GM19324 (cell line): ENCODE measurements around the gene CPLX3.
A peak's percentile ranks its signal among the peaks of the same experiment; 100 is the strongest.

ENCODE experiments used
- ATAC-seq: cut with Tn5 transposase; IDR thresholded peaks from one replicate; pipeline ENCODE4 v1.9.1; 2021; ENCODE audit warnings: mild to moderate bottlenecking, moderate library complexity; ENCODE audit not compliant: unreplicated experiment, low FRiP score

CPLX3 gene

DNA sequence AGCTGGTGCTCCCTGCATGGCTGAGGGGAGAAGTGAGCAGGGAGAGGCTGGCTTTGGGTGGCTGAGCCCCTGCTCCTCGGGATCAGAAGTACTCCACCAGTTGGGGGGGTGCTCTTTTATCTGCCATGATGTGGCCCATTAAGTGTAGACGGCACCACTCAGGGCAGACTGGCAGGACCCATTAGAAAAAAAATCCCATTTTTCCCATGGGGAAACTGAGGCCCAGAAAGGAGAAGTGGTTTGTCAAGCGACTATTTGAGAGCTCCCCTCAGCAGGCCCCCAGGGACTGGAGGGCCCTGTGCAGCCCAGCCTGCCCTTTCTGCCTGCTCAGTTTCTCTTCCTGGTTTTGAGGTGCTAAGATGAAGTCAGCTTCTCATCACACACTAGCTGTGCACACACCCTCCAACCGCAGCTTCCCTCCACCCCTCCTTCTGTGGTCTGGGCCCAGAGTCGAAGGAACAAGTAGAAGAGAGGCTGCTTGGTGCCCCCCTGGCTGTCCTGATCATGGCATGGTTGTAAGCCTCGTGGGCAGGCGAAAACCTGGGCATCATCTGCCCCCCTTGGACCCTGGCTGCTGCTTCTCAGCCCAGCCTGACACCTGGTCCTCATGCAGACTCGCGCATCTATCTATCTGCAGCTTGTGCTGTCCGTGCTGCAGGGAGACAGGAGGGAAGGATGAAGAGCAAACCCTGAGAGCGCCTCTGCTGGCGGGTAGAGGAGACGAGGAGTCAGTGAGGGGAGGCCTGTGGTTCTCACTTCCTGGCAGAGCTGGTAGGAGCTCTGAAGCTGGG, 39.0 kb upstream of the CPLX3 start:
- ATAC-seq, result peak; percentile 43

GRCh38 chr15:74788042-74788682, 38.3 kb upstream of the CPLX3 start:
- ATAC-seq, result no peak

GRCh38 chr15:74788683-74789151, 37.7 kb upstream of the CPLX3 start:
- no peak for ATAC-seq

DNA sequence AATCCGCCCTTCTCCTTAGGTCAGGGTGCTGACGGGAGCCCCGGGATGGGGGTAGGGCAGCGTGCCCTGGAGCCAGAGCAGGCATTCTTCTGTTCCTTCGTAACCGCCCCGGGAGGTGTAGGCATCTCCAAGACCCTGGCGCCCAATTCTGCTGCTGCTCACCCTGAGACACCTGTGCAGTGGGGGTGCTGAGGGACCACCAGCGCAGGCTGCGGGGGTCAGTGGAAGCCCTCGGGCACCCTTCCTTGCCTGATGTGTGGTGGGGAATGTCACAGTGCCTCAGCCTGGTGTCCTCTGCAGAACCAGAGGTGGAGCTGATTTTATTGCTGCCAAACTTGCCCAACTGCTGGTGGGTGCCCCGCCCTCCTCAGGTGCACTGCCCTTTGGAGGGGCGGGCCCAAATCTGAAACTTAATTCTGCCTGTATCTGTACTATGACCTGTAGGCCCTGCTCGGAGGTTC, 37.2 kb upstream of the CPLX3 start:
- no peak for ATAC-seq

- no peak for ATAC-seq
Measured at GRCh38 chr15:74789741-74790079, 36.7 kb upstream of the CPLX3 start.

DNA sequence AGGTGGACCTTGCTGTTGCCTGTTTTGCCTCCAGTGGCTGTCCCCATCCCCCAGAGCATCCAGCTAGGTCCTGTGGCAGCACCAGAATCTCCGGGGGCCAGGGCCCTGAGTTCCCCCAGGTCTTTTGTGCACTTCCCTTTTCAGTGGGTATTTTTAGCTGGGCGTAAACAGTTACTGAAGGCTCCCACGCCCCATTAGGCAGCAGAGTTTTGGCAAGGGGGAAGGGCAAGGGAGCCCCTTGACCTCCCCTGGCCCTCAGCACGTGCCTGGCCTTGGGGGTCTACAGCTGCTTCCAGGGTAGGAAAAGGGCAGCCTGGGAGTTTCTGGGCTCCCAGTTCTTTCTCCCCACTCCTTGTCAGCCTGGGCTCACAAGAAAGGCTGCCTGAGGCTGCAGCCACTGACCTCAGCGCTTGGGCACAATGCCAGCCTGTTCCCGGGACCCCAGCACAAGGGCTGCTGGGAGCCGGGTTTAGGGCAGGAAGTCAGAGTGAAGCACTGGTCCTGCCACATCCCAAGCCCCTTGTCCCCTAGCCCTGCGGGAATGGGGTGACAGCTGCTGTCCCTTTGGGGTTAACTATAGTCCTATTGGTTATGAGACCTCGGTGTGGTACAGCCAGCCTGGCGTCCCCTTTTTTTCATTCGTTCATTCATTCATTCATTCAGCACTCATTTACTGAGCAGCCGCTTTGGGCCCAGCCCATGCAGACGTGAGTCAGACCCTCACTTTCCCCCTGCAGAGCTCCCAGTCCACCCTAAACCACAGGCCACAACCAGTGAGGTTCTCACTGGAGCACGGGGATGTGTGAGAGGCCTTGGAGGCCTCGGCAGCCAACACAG, 36.1 kb upstream of the CPLX3 start:
- ATAC-seq, result no peak

DNA sequence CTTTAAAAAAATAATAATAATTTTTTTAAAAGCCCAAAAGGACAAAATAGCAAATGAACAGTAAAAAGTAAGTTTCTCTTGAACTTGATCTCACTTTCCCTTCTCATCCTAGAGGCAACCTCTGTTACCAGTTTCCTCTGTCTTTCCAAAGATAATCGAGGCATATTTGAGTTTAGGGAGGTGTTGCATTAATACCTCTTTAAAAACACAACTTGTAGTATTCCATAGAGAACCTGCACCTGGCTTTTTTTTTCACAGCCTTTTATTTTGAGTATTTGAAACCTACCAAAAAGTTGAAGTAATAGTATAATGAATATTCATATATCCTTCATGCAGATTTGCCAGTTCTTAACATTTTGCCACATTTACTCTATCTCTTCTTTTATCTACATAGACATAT, 35.4 kb upstream of the CPLX3 start:
- ATAC-seq, result no peak

DNA sequence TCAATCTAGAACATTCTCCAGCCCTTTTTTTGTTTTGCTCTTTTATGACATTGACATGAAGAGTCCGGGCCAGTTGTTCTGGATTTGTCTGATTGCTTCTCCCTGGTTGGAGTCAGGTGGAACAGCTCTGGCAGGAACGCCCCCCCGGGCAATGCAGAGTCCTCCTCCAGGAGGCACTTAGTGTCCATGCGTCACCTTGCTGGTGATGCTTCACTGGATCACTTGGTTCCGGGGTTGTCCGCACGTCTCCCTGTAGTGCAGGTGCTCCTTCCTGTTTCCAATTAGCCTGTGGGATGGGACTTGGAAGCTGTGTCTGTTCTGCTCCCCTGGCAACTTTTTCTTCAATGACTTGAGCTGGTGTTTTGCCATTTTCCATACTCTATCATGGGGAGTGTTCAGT, 34.8 kb upstream of the CPLX3 start:
- ATAC-seq, result no peak

DNA sequence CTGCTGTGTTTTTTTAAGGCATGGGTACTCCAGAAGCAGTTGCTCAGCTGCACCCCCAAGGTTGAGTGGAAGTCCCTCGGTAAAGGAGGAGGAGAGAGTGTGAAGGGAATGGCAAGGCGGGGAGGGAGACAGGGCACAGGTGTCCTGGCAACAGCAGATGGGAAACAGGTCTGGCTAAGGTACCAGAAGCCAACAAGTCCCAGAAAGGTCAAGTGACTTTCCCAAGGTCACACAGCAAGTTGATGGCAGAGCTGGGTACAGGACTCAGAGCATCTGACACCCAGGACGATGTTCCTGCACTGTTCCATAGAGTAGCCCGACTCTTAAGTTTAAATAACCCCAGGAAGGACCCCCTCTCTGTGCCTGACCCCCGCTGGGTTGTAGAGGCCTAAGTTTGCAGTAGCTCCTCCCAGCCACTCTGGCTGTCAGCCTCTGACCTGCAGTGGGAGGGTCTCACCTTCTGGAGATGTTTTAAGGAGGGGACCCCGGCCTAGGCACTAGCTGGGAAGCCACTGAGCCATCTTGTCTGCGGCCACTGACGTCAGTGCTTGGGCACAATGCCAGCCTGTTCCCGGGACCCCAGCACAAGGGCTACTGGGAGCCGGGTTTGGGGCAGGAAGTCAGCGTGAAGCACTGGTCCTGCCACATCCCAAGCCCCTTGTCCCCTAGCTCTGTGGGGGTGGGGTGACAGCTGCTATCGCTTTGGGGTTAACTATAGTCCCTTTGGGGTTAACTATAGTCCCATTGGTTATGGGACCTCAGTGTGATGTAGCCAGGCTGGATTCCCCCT, 34.0 kb upstream of the CPLX3 start:
- ATAC-seq, result no peak

DNA sequence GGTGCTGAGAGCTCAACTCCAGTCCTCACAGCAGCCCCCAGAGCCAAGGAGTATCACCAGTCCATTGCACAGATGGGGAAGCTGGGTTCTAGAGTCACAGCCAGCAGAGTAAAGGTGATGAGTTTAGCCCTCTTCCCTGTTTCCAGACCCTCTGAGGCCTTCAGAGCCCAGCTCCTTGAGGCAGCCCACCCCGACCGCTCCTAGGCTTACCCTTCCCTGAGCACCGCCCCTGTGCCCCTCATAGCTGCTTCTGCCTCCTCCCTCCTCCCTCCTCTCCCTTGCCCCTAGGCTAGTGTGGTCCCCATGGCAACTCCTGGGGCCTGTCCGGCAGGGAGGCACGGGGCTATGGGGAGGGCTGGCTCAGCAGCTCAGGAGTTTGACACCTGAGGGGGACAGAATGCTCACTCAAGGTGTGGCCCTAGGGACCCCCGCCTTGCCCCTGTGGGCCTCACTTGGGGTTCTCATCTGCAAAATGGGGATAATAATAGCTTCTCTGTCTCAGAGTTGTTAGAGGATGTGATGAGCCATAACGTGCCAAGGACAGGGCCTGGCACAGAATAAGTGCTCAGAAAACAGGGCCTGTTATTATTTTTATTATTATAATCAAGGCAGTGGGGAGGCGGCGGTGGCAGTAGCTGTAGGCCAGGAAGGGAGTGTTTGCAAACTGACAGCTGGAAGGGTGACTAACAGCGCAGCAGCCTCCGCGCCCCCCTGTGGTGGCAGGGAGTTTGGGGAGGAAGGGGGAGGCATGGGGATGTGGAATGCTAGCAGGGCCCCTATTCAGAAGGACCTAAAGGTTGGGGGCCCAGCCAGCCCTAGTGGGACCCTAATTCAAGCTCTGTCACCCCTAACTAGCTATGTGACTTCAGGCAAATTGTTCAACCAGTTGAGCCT, 33.0 kb upstream of the CPLX3 start:
- ATAC-seq, result no peak

GRCh38 chr15:74794248-74794969, 32.0 kb upstream of the CPLX3 start:
- ATAC-seq, result no peak

- no peak for ATAC-seq
Measured at GRCh38 chr15:74794970-74795349, 31.5 kb upstream of the CPLX3 start.

GRCh38 chr15:74795966-74796625, 30.3 kb upstream of the CPLX3 start:
- no peak for ATAC-seq

DNA sequence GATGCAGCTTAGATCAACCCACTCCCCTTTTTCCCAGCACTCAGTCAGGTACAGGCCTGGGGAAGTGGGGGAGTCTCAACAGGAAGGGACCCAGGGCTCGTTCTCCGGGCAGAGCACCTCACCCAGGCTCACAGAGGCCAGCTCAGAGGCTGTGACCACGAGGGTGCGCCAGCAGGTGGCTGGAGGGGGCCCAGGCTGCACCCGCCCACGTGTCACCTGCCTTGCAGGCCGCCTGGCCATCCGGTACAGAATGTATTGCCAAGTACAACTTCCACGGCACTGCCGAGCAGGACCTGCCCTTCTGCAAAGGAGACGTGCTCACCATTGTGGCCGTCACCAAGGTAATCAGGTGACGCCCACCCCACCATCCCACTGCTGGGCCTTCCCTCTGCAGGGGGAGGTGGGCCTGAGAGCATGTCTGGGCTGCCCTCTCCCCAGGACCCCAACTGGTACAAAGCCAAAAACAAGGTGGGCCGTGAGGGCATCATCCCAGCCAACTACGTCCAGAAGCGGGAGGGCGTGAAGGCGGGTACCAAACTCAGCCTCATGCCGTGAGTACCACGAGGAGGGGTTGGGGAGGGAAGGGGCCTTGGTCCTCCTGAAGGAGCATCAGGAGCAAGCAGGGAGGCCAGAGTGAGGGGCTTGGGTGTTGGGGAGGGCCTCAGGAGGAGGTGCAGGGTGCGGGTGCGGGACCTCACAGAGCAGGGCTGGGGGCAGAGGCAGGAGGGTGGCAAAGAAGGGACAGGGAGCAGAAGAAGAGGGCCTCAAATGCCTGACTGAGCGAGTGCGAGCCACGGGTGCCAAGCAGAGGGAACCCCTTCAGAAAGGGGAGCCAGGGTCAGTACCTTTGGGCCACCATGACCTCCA, 27.8 kb upstream of the CPLX3 start:
- no peak for ATAC-seq

DNA sequence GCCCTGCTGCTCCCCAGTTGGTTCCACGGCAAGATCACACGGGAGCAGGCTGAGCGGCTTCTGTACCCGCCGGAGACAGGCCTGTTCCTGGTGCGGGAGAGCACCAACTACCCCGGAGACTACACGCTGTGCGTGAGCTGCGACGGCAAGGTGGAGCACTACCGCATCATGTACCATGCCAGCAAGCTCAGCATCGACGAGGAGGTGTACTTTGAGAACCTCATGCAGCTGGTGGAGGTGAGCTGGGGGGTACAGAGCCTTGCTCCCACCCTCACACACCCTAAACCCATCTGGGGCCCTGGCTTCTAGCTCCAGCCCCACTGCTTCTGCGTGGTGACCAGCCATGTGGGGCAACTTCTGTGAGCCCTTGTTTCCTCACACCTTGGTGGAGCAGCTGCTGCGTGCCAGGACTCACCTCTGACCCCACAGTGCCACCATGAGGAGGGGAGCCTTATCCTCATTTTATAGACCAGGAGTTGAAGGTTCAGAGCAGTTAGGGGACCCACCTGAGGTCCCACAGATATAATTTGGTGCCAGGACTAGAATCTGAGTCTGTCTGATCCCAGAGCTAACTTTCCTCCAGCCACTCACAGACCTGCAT, 27.1 kb upstream of the CPLX3 start:
- no peak for ATAC-seq

DNA sequence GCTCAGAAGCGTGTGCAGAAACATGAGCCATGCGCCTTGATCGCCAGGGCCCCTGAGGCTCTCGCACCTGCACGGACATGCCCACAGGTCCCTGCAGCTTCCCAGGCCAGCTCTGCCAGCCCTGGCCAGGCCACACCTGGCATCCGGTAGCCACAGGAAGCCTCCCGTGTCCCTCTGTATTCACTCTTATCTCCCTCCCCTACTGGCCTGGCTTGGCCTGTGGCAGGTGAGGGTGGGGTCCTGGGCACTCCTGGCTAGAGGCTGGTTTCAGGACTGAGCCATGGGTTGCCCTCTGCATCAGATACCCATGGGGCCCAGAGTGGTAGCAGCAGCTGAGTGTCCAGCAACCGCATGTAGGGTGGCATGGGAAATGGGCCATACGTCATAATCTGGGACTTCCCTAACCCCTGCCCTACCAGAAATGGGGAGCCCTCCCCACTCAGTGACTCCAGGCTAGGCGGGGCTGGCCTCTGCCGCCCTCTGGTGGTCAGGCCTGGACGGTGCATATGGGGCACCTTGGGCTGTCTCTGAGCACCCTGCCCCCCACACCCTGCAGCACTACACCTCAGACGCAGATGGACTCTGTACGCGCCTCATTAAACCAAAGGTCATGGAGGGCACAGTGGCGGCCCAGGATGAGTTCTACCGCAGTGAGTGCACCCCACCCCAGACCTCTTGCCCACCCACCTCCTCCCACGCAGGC, 26.4 kb upstream of the CPLX3 start:
- ATAC-seq, result peak; percentile 45
